Measurements from ENCODE around the gene AHRR. TPM values are rescaled to one million over a fixed set of nuclear protein-coding genes. Genes with fewer than 3 reads are reported as not detected.
A peak's percentile ranks its signal among the peaks of the same experiment; 100 is the strongest.
"Not testable (repeated sequence)": the region's sequence is repeated elsewhere in the genome, so short reads cannot be mapped to it uniquely, and the experiment has no call there.

AHRR gene
- total and polyA plus RNA-seq, 12 donors: 0.07 to 1.2 (median 0.33) TPM; not detected in 2

- TF ChIP-seq CTCF (IDR thresholded peaks at IDR 0.05): no peak
- Histone ChIP-seq H3K9me3 (no peaks in the 10 kb centered on the region), H3K27ac (no peak overlapping the region), H3K27me3 (no peaks in the 10 kb centered on the region), H3K4me3 (no peak overlapping the region), H3K4me1 (peaks cover 0 to 26% (median 12%) of the 10 kb centered on the region in 9 donors), H3K36me3 (peaks cover 0 to 75% (median 6%) of the 10 kb centered on the region in 9 donors)
- intact Hi-C loops (cut with DNase I): no loop called here
- WGBS, 2 donors: 67 to 72% methylated on average over 27 of the region's 27 CpGs
- ATAC-seq: peak in 3 of 8 donors; percentile 34 to 41 (median 40)
- DNase-seq: no peak
Measured at GRCh38 chr5:307794-308579, 13.5 kb upstream of the AHRR start.

GRCh38 chr5:308672-309271 is 12.7 kb upstream of the AHRR start:
- ATAC-seq (no peak), DNase-seq (no peak)
- Histone ChIP-seq H3K36me3 (peaks cover 0 to 83% (median 11%) of the 10 kb centered on the region in 9 donors), H3K4me3 (no peak overlapping the region), H3K9me3 (no peaks in the 10 kb centered on the region), H3K27me3 (no peaks in the 10 kb centered on the region), H3K27ac (no peak overlapping the region), H3K4me1 (peaks cover 0 to 26% (median 12%) of the 10 kb centered on the region in 9 donors)
- intact Hi-C loops (cut with DNase I): no loop called here
- WGBS, 2 donors: 46 to 78% methylated on average over 18 of the region's 18 CpGs
- TF ChIP-seq CTCF (IDR thresholded peaks at IDR 0.05): peak in 2 of 9 donors; percentile 7 to 12

- ATAC-seq; DNase-seq; H3K27me3 ChIP-seq; intact Hi-C loops (cut with DNase I); H3K27ac ChIP-seq; H3K9me3 ChIP-seq; H3K4me3 ChIP-seq: not testable (repeated sequence)
- WGBS, 2 donors: 92 to 95% methylated on average over 13 to 15 of the region's 21 CpGs
- Histone ChIP-seq H3K4me1 (peaks cover 0 to 26% (median 12%) of the 10 kb centered on the region in 9 donors), H3K36me3 (peaks cover 0 to 93% (median 22%) of the 10 kb centered on the region in 9 donors)
Measured at GRCh38 chr5:309831-310230, 11.7 kb upstream of the AHRR start.

- WGBS, 2 donors: 83 to 84% methylated on average over 9 of the region's 9 CpGs
- intact Hi-C loops (cut with DNase I): no loop called here
- DNase-seq (no peak), ATAC-seq (no peak)
- no peaks in the 10 kb centered on the region for H3K9me3 ChIP-seq
- H3K36me3 ChIP-seq: peaks cover 0 to 94% (median 27%) of the 10 kb centered on the region in 9 donors
- H3K4me3 ChIP-seq: no peak overlapping the region
- no peak for TF ChIP-seq CTCF (IDR thresholded peaks at IDR 0.05)
- peaks cover 0 to 26% (median 12%) of the 10 kb centered on the region in 9 donors for H3K4me1 ChIP-seq
- no peaks in the 10 kb centered on the region for H3K27me3 ChIP-seq
- H3K27ac ChIP-seq: no peak overlapping the region
Measured at GRCh38 chr5:310516-310915, 11.0 kb upstream of the AHRR start.

Data from heart right ventricle (tissue), 16 donors.